Left kidney (tissue), 8 donors: ENCODE data around the gene SPG7. TPM values are rescaled to one million over a fixed set of nuclear protein-coding genes. Genes with fewer than 3 reads are reported as not detected.
"Not testable (repeated sequence)": the region's sequence is repeated elsewhere in the genome, so short reads cannot be mapped to it uniquely, and the experiment has no call there.

Source experiments
- DNase-seq: peaks from one replicate; pipeline ENCODE4 v3.0.0-alpha.2; 2013
- long read RNA-seq, 8 donors: transcript quantifications; one replicate each; lab custom pipeline, GENCODE V29; 2026
- polyA plus RNA-seq: library from polyadenylated mRNA; unstranded; fragments of 120-200 nt; gene quantifications from one replicate; pipeline ENCODE4 v1.2.1, GENCODE V29; 2013; ENCODE audit not compliant: insufficient read length

The SPG7 gene
- polyA plus RNA-seq = 140 TPM
- long read RNA-seq, donor 1, full-length matches to known transcripts = 28 of 44 reads
- long read RNA-seq, donor 1, partial matches to known transcripts = 16 of 44 reads
- long read RNA-seq, donor 1, other reads (novel, unspliced or antisense) = 0 of 44 reads
- long read RNA-seq, donor 2, full-length matches to known transcripts = 30 of 36 reads
- long read RNA-seq, donor 2, partial matches to known transcripts = 6 of 36 reads
- long read RNA-seq, donor 2, other reads (novel, unspliced or antisense) = 0 of 36 reads
- long read RNA-seq, donor 3, full-length matches to known transcripts = 23 of 30 reads
- long read RNA-seq, donor 3, partial matches to known transcripts = 7 of 30 reads
- long read RNA-seq, donor 3, other reads (novel, unspliced or antisense) = 0 of 30 reads
- long read RNA-seq, donor 4, partial matches to known transcripts = 0 of 2 reads
- long read RNA-seq, donor 4, other reads (novel, unspliced or antisense) = 0 of 2 reads
- long read RNA-seq, donor 5, full-length matches to known transcripts = 28 of 28 reads
- long read RNA-seq, donor 5, partial matches to known transcripts = 0 of 28 reads
- long read RNA-seq, donor 5, other reads (novel, unspliced or antisense) = 0 of 28 reads
- long read RNA-seq, donor 6, transcript SPG7-268 (17 exons, 3,359 nt) = major isoform, 6 of 21 reads
- long read RNA-seq, donor 6, partial matches to known transcripts = 5 of 21 reads
- long read RNA-seq, donor 6, other reads (novel, unspliced or antisense) = 0 of 21 reads
- long read RNA-seq, donor 7, full-length matches to known transcripts = 32 of 71 reads
- long read RNA-seq, donor 7, partial matches to known transcripts = 39 of 71 reads
- long read RNA-seq, donor 7, other reads (novel, unspliced or antisense) = 0 of 71 reads
- long read RNA-seq, donor 8, full-length matches to known transcripts = 25 of 25 reads
- long read RNA-seq, donor 8, partial matches to known transcripts = 0 of 25 reads
- long read RNA-seq, donor 8, other reads (novel, unspliced or antisense) = 0 of 25 reads

DNA sequence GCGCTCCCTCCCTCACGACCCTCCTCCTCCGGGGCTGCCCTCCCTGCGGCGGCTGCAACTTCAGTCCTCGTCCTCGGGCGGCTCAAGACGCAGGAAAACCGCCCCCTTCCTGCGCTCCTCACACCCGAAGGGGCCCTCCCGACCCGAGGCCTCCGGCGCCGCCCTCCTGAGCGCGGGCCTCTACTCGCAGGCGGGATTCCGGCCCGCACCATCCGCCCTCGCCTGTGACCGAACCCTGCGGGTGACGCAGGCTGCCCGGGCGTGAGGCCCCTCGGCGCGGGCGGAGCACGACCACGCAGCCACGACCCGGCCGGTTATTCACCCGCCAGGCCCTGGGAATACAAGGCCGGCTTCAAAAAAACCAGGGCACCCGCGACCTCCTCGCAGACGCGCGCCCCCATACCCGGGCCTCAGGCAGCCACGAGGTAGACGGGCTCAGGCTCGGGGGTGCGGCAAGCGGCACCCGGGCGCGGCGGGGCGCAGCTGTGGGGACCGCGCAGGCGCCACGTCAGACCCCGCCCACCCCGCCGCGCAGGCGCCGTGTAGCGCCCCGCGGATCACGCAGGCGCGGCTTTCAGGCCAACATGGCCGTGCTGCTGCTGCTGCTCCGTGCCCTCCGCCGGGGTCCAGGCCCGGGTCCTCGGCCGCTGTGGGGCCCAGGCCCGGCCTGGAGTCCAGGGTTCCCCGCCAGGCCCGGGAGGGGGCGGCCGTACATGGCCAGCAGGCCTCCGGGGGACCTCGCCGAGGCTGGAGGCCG is at the start of gene SPG7:
Gene SPG7, plus strand, starts transcription at position 570 of the 757 bp plus-strand sequence. Its CDS starts 15 bp downstream, at position 585.
- DNase-seq = peak; percentile 88

DNA sequence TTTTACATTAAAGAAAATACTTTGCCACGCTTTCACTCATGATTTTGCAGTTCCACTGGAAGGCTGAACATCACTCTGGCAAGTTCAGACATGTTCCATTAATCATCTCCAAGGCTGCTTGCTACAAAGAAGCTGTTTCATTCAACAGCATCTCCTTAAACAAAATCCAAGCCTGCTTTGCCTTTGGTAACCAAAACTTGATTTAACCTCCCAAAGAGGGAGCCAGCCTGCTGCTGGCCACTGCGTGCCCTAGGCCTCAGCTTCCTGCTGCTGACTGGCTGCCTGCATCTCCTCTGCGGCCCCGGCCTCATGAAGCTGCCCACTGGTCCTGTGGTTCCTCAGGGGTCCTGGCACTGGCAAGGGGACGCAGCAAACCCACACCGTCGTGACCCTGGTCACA is 49.7 kb upstream of the SPG7 start:
- DNase-seq = no peak

DNA sequence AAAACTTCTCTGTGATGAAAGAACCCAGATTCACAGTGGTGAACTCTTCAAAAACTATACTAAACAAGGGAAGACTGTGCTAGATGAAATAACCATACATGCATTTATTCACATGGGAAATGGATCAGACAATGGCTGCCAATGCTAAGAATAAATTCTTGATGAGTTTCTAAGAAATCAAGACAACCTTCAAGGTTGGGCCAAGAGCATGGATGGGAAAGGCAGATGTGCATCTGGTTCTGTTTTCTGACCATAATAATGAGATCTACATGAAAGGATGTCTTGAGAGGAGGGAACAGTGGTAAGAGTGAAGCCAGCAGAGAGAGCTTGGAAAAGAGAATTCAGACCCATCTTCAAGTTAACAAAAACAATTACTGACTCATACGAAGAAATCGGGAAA is 49.2 kb upstream of the SPG7 start:
- no peak for DNase-seq

DNA sequence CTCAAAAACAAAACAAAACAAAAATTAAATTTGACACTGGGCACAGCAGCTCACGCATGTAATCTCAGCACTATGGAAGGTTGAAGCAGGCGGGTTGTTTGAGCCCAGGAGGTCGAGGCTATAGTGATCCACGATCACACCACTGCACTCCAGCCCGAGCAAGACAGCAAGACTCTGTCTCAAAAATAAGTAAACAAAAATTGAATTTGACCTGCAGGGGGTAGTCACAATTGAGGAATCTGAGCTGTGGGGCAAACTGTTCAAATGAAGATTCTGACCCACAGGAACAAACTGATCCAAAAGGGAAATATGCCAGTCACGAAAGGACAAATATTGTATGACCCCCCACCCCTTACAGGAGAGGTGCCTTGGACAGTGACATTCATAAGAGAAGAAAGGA is 47.6 kb upstream of the SPG7 start:
- DNase-seq = no peak

DNA sequence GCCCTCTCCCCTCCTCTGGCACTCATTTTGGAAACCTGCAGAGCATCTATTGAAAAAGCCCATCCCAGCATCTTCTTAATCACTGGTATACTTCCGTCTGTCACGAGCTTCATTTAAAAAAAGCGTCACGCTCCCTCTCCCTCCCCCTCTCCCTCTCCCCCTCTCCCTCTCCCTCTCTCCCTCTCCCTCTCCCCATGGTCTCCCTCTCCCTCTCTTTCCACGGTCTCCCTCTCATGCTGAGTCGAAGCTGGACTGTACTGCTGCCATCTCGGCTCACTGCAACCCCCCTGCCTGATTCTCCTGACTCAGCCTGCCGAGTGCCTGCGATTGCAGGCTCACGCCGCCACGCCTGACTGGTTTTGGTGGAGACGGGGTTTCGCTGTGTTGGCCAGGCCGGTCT is 46.3 kb upstream of the SPG7 start:
- not testable (repeated sequence) for DNase-seq

DNA sequence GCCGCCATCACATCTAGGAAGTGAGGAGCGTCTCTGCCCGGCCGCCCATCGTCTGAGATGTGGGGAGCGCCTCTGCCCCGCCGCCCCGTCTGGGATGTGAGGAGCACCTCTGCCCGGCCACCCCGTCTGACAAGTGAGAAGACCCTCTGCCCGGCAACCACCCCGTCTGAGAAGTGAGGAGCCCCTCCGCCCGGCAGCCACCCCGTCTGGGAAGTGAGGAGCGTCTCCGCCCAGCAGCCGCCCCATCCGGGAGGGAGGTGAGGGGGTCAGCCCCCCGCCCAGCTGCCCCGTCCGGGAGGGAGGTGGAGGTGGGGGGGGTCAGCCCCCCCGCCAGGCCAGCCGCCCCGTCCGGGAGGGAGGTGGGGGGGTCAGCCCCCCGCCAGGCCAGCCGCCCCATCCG is 45.6 kb upstream of the SPG7 start:
- not testable (repeated sequence) for DNase-seq

DNA sequence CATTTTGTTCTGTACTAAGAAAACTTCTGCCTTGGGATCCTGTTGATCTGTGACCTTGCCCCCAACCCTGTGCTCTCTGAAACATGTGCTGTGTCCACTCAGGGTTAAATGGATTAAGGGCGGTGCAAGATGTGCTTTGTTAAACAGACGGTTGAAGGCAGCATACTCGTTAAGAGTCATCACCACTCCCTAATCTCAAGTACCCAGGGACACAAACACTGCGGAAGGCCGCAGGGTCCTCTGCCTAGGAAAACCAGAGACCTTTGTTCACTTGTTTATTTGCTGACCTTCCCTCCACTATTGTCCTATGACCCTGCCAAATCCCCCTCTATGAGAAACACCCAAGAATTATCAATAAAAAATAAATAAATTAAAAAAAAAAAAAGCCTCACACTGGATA is 44.9 kb upstream of the SPG7 start:
- DNase-seq = not testable (repeated sequence)

DNA sequence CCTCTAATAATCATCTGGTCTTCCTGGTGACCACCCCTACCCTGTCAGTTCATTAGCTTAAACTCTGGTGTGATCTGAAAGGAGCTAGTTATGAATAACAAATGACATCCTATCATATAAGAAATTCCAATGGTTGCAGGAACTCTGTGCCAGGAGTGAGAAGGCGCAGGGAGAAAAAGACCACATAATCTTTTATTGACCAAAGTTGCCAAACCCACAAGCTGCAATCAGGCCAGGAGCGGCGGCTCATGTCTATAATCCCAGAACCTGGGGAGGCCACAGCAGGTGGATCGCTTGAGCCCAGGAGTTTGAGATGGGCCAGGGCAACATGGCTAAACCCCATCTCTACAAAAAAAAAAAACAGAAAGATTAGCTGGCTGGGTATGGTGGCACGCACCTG is 41.3 kb upstream of the SPG7 start:
- no peak for DNase-seq

DNA sequence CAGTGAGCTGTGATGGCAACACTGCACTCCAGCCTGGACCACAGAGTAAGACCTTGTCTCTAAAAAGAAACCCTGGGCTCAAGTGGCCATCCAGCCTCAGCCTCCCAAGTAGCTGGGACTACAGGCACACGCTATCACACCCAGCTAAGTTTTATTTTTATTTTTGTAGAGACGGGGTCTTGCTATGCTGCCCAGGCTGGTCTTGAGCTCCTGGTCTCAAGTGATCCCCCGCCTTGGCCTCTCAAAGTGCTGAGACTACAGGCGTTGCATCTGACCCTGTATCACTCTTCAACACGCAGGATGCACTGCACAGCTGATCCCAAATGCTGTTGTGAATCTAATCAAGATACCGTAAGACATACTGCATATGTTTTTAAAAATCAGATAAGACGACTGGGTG is 40.8 kb upstream of the SPG7 start:
- no peak for DNase-seq

DNA sequence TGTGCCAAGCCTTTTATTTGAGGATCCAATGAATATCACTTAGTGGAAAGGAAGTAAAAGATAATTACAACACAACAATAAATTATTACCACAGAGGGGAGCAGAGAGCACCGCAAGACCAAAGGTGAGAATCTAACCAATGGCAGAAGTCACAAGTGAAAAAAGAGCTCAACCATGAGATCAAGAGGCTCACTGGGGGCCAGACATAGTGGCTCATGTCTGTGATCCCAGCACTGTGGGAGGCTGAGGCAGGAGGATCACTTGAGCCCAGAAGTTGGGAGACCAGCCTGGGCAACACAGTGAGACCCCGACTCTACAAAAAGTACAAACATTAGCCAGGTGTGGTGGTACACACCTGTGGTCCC is 35.5 kb upstream of the SPG7 start:
- no peak for DNase-seq

DNA sequence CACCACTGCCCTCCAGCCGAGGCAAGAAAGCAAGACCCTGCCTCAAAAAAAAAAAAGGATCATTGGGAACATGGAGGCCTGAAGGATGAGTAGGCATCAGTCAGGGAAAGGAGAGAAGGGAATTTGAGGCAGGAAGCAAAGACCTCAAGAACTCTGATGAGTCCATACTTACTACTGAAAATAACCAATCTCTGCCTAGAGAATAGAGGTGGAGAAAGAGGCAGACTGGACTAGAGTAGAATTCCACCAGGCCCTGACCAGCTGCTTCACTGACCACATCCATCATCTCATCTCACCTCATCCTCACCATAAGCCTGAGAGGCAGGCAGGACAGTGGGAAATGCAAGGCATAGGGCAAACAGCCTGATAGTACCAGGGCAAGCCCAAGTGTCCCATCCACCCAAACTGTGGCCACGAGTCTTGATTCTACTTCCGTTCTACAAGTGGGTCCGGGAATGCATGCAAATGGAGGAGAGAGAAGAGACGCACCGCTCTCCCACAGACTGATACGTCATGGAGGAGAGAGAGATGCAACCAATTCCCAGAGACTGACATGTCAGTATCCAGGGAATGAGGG is 35.0 kb upstream of the SPG7 start:
- no peak for DNase-seq

DNA sequence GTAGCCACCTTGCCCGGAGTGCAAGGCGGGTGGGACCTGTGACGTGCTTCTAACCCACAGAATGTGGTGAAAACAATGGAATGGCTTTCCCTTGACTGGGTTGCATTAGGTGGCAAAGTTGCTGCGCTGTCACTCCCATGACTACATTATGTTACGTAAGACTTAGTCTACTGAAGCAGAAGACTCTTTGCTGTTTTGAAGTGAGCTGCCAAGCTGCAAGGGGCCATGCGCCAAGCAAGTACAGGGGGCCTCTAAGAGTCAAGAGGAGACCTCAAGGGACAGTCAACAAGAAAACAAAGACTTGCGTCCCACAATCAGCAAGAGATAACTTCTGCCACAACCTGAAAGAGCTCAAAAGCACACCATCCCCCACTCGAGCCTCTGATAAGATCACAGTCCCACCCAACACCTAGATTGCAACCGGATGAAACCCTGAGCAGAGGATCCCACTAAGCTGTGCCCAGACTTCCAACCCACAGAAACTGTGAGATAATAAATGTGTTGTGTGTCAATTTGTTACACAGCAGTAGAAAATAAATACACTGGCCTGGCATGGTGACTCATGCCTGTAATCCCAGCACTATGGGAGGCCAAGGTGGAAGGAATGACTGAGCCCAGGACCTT is 34.3 kb upstream of the SPG7 start:
- no peak for DNase-seq

DNA sequence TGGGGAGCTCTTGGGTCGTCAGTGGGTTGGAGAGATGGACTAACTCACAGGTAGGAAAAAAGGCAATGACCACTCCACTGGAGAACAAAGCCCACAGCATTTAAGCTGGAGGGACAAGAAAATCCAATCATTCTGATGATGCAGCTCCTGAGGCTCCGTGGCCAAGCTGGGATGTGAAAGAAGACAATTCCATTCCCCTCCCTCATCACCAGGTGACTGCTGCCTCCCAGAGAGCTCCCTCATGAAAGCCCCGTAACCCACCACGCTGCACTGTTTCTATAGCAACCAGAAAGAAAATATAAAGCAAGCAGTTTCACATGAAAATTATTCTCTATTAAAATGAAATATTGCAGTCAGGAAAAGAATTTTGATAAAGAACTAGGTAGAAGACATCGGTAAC is 33.1 kb upstream of the SPG7 start:
- no peak for DNase-seq

DNA sequence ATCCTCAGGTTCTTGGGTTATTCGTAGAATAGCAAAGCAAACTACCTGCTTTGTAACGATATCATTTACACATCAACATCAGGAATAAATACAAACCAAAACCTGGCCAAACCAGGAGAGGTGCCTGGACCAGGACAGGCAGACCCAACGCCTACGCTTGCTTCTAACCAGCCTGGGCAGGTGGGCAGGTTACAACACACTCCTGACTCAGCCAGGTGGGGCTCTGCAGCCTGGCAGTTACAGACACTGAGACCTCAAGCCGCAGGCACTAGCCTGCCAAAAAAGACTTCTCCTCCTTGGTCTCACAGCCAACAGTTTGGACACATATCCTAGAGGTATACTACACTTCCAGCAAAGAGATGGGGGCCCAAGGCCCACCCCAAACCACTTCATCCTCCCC is 31.8 kb upstream of the SPG7 start:
- no peak for DNase-seq

DNA sequence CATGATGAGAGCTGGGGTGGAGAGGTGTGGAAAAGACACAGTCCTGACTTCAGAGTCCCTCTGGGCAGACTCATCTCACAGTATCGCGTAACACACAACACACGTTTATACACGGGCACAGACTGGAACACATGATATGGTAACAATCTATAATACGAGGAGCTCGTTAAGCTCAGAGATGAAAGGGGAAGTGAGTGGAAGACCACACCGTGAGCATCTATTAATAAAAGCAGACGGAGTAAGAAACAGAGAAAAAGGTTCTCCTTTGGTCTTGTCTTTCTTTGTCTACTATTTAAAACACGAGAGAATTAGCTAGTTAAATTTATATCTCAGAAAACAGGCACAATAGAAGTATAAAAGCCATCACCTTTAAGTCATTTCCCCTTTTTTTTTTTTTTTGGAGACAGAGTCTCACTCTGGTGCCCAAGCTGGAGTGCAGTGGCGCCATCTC is 31.4 kb upstream of the SPG7 start:
- no peak for DNase-seq

DNA sequence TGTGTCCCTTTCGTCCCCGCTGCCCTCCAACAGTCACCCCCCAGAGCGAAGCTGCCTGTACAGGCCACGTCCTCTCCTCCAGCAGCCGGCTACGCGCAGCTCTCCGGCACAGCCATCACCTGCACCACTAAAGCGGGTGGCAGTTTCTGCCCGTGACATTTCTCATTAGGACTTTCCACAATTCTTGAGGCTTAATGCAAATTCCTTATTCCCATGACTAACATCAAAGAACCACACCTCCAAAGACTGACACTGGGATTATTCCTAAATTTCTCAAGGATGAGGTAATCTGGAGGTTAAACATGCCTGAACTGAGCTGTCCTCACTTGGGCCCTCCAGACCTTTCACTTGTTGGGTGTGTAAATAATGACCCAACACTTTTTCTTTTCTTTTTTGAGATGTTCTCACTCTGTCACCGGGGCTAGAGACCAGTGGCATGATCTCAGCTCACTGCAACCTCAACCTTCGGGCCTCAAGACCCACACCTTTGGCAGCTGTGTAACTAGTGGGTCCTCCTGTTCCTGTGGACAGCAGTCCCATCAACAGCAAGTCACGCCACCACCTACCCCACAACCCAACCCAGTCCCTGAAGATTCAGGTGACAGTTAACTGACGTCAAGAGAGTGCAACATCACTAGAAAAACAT is 29.5 kb upstream of the SPG7 start:
- DNase-seq = no peak

DNA sequence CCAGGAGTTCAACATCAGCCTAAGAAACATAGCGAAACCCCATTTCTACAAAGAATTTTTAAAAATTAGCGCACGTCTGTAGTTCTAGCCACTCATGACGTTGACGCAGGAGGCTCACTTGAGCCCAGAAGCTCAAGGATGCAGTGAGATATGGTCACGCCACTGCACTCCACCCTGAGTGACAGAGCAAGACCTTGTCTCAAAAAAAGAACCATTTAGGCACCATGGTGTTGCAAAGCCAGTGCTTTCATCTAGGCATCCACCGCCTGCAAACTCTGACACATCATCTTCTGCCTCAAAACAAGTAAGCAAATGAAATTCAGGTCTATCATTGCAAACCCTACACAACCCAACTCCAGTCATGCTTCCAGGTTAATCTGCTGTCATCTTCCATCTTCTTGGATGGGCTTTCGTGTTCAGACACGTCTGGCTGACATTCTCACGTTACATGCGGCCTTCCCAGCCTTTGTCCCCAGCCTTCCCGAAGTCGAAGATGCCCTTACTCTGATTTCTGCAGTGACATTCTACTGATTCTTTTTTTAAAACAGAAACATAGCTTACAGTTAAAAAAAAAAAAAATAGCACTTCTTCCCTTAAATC is 26.7 kb upstream of the SPG7 start:
- DNase-seq = no peak

DNA sequence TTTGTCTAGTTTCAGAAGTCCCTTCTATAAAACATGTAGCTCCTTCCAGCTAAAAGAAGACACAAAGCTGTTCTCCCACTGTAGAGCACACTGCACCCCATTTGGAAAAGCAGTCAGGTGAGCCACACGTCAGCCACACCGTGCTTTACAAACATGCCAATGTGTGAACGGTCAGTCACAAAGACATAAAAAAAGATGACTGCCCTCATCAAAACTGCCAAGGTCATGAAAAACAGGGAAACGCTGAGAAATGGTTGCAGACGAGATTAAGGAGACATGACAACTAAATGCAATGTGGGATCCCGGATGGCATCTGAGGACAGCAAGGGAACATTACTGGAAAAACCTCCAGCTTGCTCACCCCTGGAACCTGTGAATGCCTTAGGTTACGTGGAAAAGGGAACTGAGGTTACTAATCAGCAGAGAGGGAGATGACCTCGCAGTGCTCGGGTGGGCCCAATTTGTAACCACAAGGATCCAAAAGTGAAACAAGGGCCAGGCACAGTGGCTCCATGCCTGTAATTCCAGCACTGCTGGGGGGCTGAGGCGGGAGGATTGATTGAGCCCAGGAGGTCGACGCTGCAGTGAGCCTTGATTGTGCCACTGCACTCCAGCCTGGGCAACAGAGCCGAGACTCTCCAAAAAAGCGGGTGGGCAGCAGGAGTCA is 25.9 kb upstream of the SPG7 start:
- no peak for DNase-seq

DNA sequence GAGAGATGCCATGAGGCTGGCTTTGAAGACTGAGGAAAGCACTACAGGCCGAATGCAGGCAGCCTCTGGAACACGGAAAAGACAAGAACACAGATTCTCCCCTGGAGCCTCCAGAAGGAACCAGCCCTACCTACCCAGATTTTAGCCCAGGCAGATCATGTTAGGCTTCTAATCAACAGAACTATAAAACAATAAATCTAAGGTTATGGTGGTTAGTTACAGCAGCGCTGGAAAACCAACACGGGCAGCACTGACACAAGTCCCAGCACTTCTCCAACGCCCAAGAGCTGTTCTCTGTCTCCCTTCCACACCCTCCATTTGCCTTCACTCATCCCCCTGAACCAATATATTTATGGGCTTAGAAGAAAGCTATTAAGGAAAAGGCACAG is 25.4 kb upstream of the SPG7 start:
- no peak for DNase-seq

DNA sequence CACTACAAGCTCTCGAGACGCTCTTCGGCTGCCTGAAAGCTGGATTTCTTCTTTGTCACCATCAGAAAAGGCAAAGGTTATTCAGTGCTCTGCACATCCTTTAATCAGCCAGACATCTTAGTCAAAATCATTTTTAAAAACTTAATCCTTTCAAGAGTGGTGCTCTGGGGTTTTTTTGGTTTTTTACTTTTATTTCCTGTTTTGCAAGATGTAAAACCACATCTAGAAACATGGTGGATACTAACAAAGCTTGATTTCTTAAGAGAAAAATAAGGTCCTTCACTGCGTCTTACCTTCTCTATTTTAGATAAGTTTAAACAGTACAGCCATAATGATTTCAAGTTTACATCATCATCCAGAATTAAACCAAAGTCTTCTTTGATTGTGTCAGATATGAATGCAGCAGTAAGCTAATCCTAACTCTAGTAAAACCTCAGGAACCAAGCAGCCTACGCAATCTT is 24.1 kb upstream of the SPG7 start:
- no peak for DNase-seq
